A549 (cell line): Measurements from ENCODE around the gene TEX264. TPM values are rescaled to one million over a fixed set of nuclear protein-coding genes. Genes with fewer than 3 reads are reported as not detected.

Experiments used
- ATAC-seq, 2 experiments: fragments of 200-7000 bp in 1 of 2; fragments of >200 bp in 1 of 2; cut with Nextera tagmentation in 1 of 2; cut with Tn5 transposase in 1 of 2; 3 replicates each; pipeline versions ENCODE4 v1.8.0 to v1.9.1; 2018 to 2020; ENCODE audit warnings: mild to moderate bottlenecking in 1 of 2, moderate library complexity in 1 of 2
- CTCF ChIA-PET: fragments of 300-600 bp; sonication (Branson Sonifier 250); formaldehyde crosslinking; extraction: SDS; loops from one replicate; lab custom pipeline; 2021; ENCODE audit warnings: antibody characterized with exemption, inconsistent platforms; lab: Yijun Ruan, JAX
- POLR2A ChIA-PET: fragments of 350-600 bp; formaldehyde crosslinking; extraction: SDS; loops from one replicate; lab custom pipeline; 2021; ENCODE audit warnings: antibody characterized with exemption, inconsistent platforms; lab: Yijun Ruan, JAX
- DNase-seq, 2 experiments: peaks; one replicate each; pipeline versions ENCODE4 v3.0.0 to v3.0.0-alpha.2; 2011 to 2016; ENCODE audit warnings: low read depth in 1 of 2, low spot score in 1 of 2
- FAIRE-seq: peaks from 2 replicates; lab custom pipeline; 2011; peaks lifted over from hg19 to GRCh38; lab: Jason Lieb, UNC
- H3K27ac ChIP-seq, 2 experiments: fragments of >200 bp; sonication (Bioruptor Twin); formaldehyde crosslinking; 3 replicates each; pipeline ENCODE4 v1.5.1; 2016 to 2017
- H3K4me1 ChIP-seq: fragments of >200 bp; sonication (Bioruptor Twin); formaldehyde crosslinking; 3 replicates; pipeline ENCODE4 v1.6.1; 2016
- H3K4me2 ChIP-seq: fragments of >200 bp; sonication (Bioruptor Twin); formaldehyde crosslinking; 3 replicates; pipeline ENCODE4 v1.6.1; 2016
- H3K4me3 ChIP-seq: fragments of >200 bp; sonication (Bioruptor Twin); formaldehyde crosslinking; 3 replicates; pipeline ENCODE4 v1.5.1; 2016
- H3K9me3 ChIP-seq: fragments of >200 bp; sonication (Bioruptor Twin); formaldehyde crosslinking; 3 replicates; pipeline ENCODE4 v1.6.1; 2016
- BHLHE40 ChIP-seq: IDR thresholded peaks from 2 replicates; pipeline ENCODE4 v1.6.1; 2012; ENCODE audit warnings: low read depth, low read length, inconsistent platforms
- CBX2 ChIP-seq: fragments of 200-600 bp; sonication (generic); IDR thresholded peaks from 2 replicates; pipeline ENCODE4 v1.6.1; 2016; ENCODE audit warnings: low read depth, mild to moderate bottlenecking, borderline replicate concordance
- CHD2 ChIP-seq: fragments of 150-350 bp; IDR thresholded peaks from 2 replicates; pipeline ENCODE4 v1.6.1; 2014; ENCODE audit warnings: low read length; ENCODE audit not compliant: partially characterized antibody
- FOXS1 ChIP-seq: fragments of 250-450 bp; sonication (Bioruptor Pico); IDR thresholded peaks from 2 replicates; pipeline ENCODE4 v1.5.0; 2020; ENCODE audit warnings: mild to moderate bottlenecking, moderate library complexity
- GATA3 ChIP-seq: IDR thresholded peaks from 2 replicates; pipeline ENCODE4 v1.6.1; 2012; ENCODE audit warnings: borderline replicate concordance
- MAX ChIP-seq: IDR thresholded peaks from 2 replicates; pipeline ENCODE4 v1.6.1; 2012
- NFE2L2 ChIP-seq: fragments of 150-350 bp; conservative IDR thresholded peaks from 2 replicates; pipeline ENCODE4 v1.6.1; 2014; ENCODE audit warnings: low read length
- NR3C1 ChIP-seq: fragments of >200 bp; sonication (Bioruptor Twin); formaldehyde crosslinking; IDR thresholded peaks from 3 replicates; pipeline ENCODE4 v1.6.1; 2017
- POLR2A ChIP-seq: IDR thresholded peaks from 2 replicates; pipeline ENCODE4 v1.6.1; 2012; ENCODE audit warnings: mild to moderate bottlenecking, low read length
- RAD21 ChIP-seq, 2 experiments: fragments of >200 bp in 1 of 2; sonication (Bioruptor Twin) in 1 of 2; formaldehyde crosslinking in 1 of 2; IDR thresholded peaks in 1 of 2; conservative IDR thresholded peaks in 1 of 2; 2 replicates in 1 of 2; 3 replicates in 1 of 2; pipeline ENCODE4 v1.6.1; 2012 to 2018; ENCODE audit warnings: inconsistent platforms in 1 of 2
- REST ChIP-seq: fragments of 200-600 bp; sonication (generic); IDR thresholded peaks from 2 replicates; pipeline ENCODE4 v1.6.1; 2016; ENCODE audit warnings: antibody characterized with exemption, mild to moderate bottlenecking, moderate library complexity
- SMC3 ChIP-seq: fragments of >200 bp; sonication (Bioruptor Twin); formaldehyde crosslinking; IDR thresholded peaks from 3 replicates; pipeline ENCODE4 v1.6.1; 2018; ENCODE audit warnings: inconsistent platforms
- TP53 ChIP-seq: fragments of 250-450 bp; sonication (Bioruptor Pico); IDR thresholded peaks from 2 replicates; pipeline ENCODE4 v1.5.0; 2021; ENCODE audit warnings: mild to moderate bottlenecking, moderate library complexity
- USF2 ChIP-seq: fragments of 450-650 bp; IDR thresholded peaks from 2 replicates; pipeline ENCODE4 v1.6.1; 2014; ENCODE audit warnings: antibody characterized with exemption
- ZC3H11A ChIP-seq: fragments of 450-650 bp; IDR thresholded peaks from 2 replicates; pipeline ENCODE4 v1.6.1; 2014; ENCODE audit warnings: antibody characterized with exemption, mild to moderate bottlenecking
- ZNF302 ChIP-seq: fragments of 250-450 bp; sonication (Bioruptor Pico); IDR thresholded peaks from 2 replicates; pipeline ENCODE4 v1.9.0; 2021; ENCODE audit warnings: inconsistent platforms, mild to moderate bottlenecking, moderate library complexity
- WGBS: methylation state at CpG from one replicate; pipeline ENCODE4 v1.1.6; 2017; ENCODE audit errors: missing lambda C conversion rate; 5-methylcytosine and 5-hydroxymethylcytosine counted together
- polyA plus RNA-seq, 4 experiments: library from polyadenylated mRNA; depleted of rRNA in 3 of 4; stranded (reverse); fragments of >200 nt; fragmentation: RNase III in 1 of 4; extraction: RNeasy Plus Mini Kit Qiagen cat#74134 plus additional on column Dnase treatment in 1 of 4; gene quantifications; 2 replicates in 3 of 4; 3 replicates in 1 of 4; pipeline ENCODE4 v1.2.3, GENCODE V29; 2011 to 2017

Gene TEX264
- polyA plus RNA-seq, 2 of the 4 experiments (the other 2 are of a cell fraction), result 47.9 to 54.7 TPM

GRCh38 chr3:51671734-51672475 lies 853 bp downstream of the TEX264 start:
- peak overlapping the region; percentile 86 to 98 for H3K27ac ChIP-seq
- CTCF ChIA-PET, result interaction anchor here (0.6 to 7.4 kb wide), 10 partner anchors 10 to 865 kb away, joined by 3 to 83 read pairs (median 3); partner anchors contain the start of genes DCAF1 and RAD54L2
- WGBS, result 36% methylated on average over 19 of the region's 40 CpGs
- H3K4me2 ChIP-seq, result peak overlapping the region; percentile 90
- peak; percentile 57 to 81 for DNase-seq
- H3K4me1 ChIP-seq, result peaks cover 18% of the 10 kb centered on the region
- TF ChIP-seq BHLHE40 (peak; percentile 67; the same call in 1 of the 2 replicates), POLR2A (peak; percentile 46), MAX (peak; percentile 60), GATA3 (no peak)
- TF ChIP-seq, all 56 proteins: peak for 3
- Histone ChIP-seq H3K4me3 (peak overlapping the region; percentile 58), H3K9me3 (no peaks in the 10 kb centered on the region)
- FAIRE-seq (no peak), ATAC-seq (peak; percentile 75 to 85)
- POLR2A ChIA-PET, result interaction anchor here (1.0 kb wide), 1 partner anchor 172 kb away, joined by 9 read pairs; the partner anchor contains the start of gene DCAF1

GRCh38 chr3:51673181-51673801 lies 2.2 kb downstream of the TEX264 start:
- Histone ChIP-seq H3K4me2 (no peak overlapping the region), H3K4me3 (no peak overlapping the region), H3K4me1 (peaks cover 18% of the 10 kb centered on the region), H3K9me3 (no peaks in the 10 kb centered on the region), H3K27ac (no peak overlapping the region)
- ATAC-seq, result no peak
- no peak for TF ChIP-seq ZC3H11A
- TF ChIP-seq RAD21 (conservative IDR thresholded peaks at IDR 0.05 in 1 of 2, IDR thresholded peaks at IDR 0.05 in 1 of 2), result no peak
- ChIA-PET POLR2A (no interaction called here), CTCF (interaction anchor here (0.8 to 7.4 kb wide), 5 partner anchors 8 to 172 kb away, joined by 3 to 83 read pairs (median 6); partner anchors contain the start of genes DCAF1 and RAD54L2)
- FAIRE-seq, result no peak
- DNase-seq, result no peak
- WGBS, result 94% methylated on average over 4 of the region's 4 CpGs

GRCh38 chr3:51673802-51674654 lies 3.0 kb downstream of the TEX264 start:
- Histone ChIP-seq H3K4me3 (no peak overlapping the region), H3K27ac (no peak overlapping the region), H3K4me1 (peaks cover 14% of the 10 kb centered on the region), H3K9me3 (no peaks in the 10 kb centered on the region), H3K4me2 (no peak overlapping the region)
- TF ChIP-seq FOXS1 (CRISPR knock-in tag) (no peak), USF2 (no peak), NR3C1 (no peak), TP53 (no peak), CHD2 (no peak), ZNF302 (CRISPR knock-in tag) (no peak), BHLHE40 (no peak), REST (no peak), NFE2L2 (no peak), SMC3 (no peak), CBX2 (no peak)
- DNase-seq (no peak), FAIRE-seq (no peak), ATAC-seq (no peak)
- ChIA-PET POLR2A (interaction anchor here (0.6 kb wide), 1 partner anchor 174 kb away, joined by 8 read pairs; no protein-coding TSS in a partner anchor), CTCF (interaction anchor here (0.7 to 7.4 kb wide), 7 partner anchors 8 to 1059 kb away, joined by 3 to 83 read pairs (median 4); partner anchors contain the start of gene DCAF1)
- WGBS, result 95% methylated on average over 8 of the region's 14 CpGs
